Naive thymus-derived CD8-positive, alpha-beta T cell (primary cell): ENCODE data around the gene DUSP14. TPM values are rescaled to one million over a fixed set of nuclear protein-coding genes. Genes with fewer than 3 reads are reported as not detected.

Experiments used
- ATAC-seq, 2 donors: fragments of 150-1000 bp; cut with Tn5 transposase in 1 of 2; sonication (Bioruptor Pico), chemical (Tn5 transposase) in 1 of 2; 1 replicate in 1 of 2; 2 replicates in 1 of 2; pipeline ENCODE4 v1.10.0; 2021; ENCODE audit warnings: mild to moderate bottlenecking in 2 of 2, moderate library complexity in 2 of 2
- POLR2A ChIA-PET: fragments of 350-600 bp; sonication (Branson Sonifier 250); formaldehyde crosslinking; loops from one replicate; lab custom pipeline; 2021; ENCODE audit warnings: antibody characterized with exemption; lab: Charles Lee
- DNase-seq, 10 donors: peaks; one replicate each; pipeline versions ENCODE4 v3.0.0 to v3.0.0-alpha.2; 2020 to 2022
- H3K27ac Mint-ChIP-seq, 10 donors: one replicate each; pipeline ENCODE4 v1.8.0; 2020 to 2022; ENCODE audit warnings: mild to moderate bottlenecking in 10 of 10, mixed read lengths in 10 of 10, moderate library complexity in 4 of 10, inconsistent platforms in 1 of 10
- H3K27me3 Mint-ChIP-seq, 5 donors: one replicate each; pipeline ENCODE4 v1.8.0; 2021 to 2022; ENCODE audit warnings: mixed read lengths in 5 of 5
- H3K36me3 Mint-ChIP-seq, 3 donors: one replicate each; pipeline ENCODE4 v1.8.0; 2020 to 2022; ENCODE audit warnings: mixed read lengths in 3 of 3, mild to moderate bottlenecking in 2 of 3, inconsistent platforms in 1 of 3
- H3K4me1 Mint-ChIP-seq, 4 donors: one replicate each; pipeline ENCODE4 v1.8.0; 2021 to 2022; ENCODE audit warnings: mixed read lengths in 4 of 4
- H3K4me3 Mint-ChIP-seq, 10 donors: one replicate each; pipeline ENCODE4 v1.8.0; 2020 to 2022; ENCODE audit warnings: mild to moderate bottlenecking in 10 of 10, mixed read lengths in 10 of 10, moderate library complexity in 6 of 10, inconsistent platforms in 1 of 10
- H3K9me3 Mint-ChIP-seq, 9 donors: one replicate each; pipeline ENCODE4 v1.8.0; 2020 to 2022; ENCODE audit warnings: mixed read lengths in 9 of 9, mild to moderate bottlenecking in 3 of 9, inconsistent platforms in 1 of 9, moderate library complexity in 1 of 9
- polyA plus RNA-seq, 3 donors: library from polyadenylated mRNA; unstranded; fragments of 300-500 nt; fragmentation: Illumina TruSeq; gene quantifications; one replicate each; pipeline ENCODE4 v1.2.3, GENCODE V29; 2021
- total RNA-seq, 8 experiments: library from RNA in 2 of 8; stranded (reverse) in 2 of 8; gene quantifications; one replicate each; pipeline ENCODE4 v1.2.3 and lab custom pipeline; 2021 to 2026

Gene DUSP14
- total and polyA plus RNA-seq, 5 experiments from 2014 or later: 6.8 to 17.4 (median 13.8) TPM

- Mint-ChIP-seq H3K9me3 (no peaks in the 10 kb centered on the region), H3K27ac (peak overlapping the region; percentile 78 to 97 (median 93)), H3K4me3 (peak overlapping the region; percentile 87 to 97 (median 92)), H3K27me3 (no peaks in the 10 kb centered on the region), H3K36me3 (no peaks in the 10 kb centered on the region), H3K4me1 (peaks cover 9 to 41% (median 29%) of the 10 kb centered on the region in 4 donors)
- POLR2A ChIA-PET: interaction anchor here (1.0 to 1.7 kb wide), 4 partner anchors 9 to 943 kb away, joined by 3 to 8 read pairs (median 6); partner anchors contain the start of gene GGNBP2
- ATAC-seq: peak; percentile 7 to 31
- DNase-seq: peak in 8 of 10 donors; percentile 25 to 69 (median 42)
Observed at GRCh38 chr17:37488607-37489196, 989 bp upstream of the DUSP14 start.

- POLR2A ChIA-PET: interaction anchor here (0.6 to 1.7 kb wide), 4 partner anchors 13 to 945 kb away, joined by 3 to 7 read pairs (median 4); partner anchors contain the start of genes GGNBP2 and SYNRG
- peak overlapping the region; percentile 26 to 97 (median 94) for H3K27ac Mint-ChIP-seq
- H3K9me3 Mint-ChIP-seq: no peaks in the 10 kb centered on the region
- no peaks in the 10 kb centered on the region for H3K36me3 Mint-ChIP-seq
- DNase-seq: peak; percentile 63 to 85 (median 78)
- H3K27me3 Mint-ChIP-seq: no peaks in the 10 kb centered on the region
- ATAC-seq: peak; percentile 71 to 78
- H3K4me1 Mint-ChIP-seq: peaks cover 13 to 41% (median 29%) of the 10 kb centered on the region in 4 donors
- H3K4me3 Mint-ChIP-seq: peak overlapping the region; percentile 87 to 98 (median 96)
Observed at GRCh38 chr17:37490022-37490587, 414 bp downstream of the DUSP14 start.

- Mint-ChIP-seq H3K27ac (peak overlapping the region; percentile 26 to 97 (median 94)), H3K27me3 (no peaks in the 10 kb centered on the region), H3K36me3 (no peaks in the 10 kb centered on the region), H3K4me3 (peak overlapping the region; percentile 87 to 98 (median 96)), H3K4me1 (peaks cover 13 to 41% (median 29%) of the 10 kb centered on the region in 4 donors), H3K9me3 (no peaks in the 10 kb centered on the region)
- POLR2A ChIA-PET: interaction anchor here (0.5 kb wide), 2 partner anchors 13 to 18 kb away, joined by 4 to 6 read pairs; no protein-coding TSS in a partner anchor
- DNase-seq (no peak), ATAC-seq (no peak)
Observed at GRCh38 chr17:37490638-37491614, 1.2 kb downstream of the DUSP14 start.

GRCh38 chr17:37492167-37492566 lies 2.5 kb downstream of the DUSP14 start:
- Mint-ChIP-seq H3K27ac (no peak overlapping the region), H3K4me1 (peaks cover 13 to 41% (median 29%) of the 10 kb centered on the region in 4 donors), H3K4me3 (no peak overlapping the region), H3K9me3 (no peaks in the 10 kb centered on the region), H3K36me3 (no peaks in the 10 kb centered on the region), H3K27me3 (no peaks in the 10 kb centered on the region)
- DNase-seq (no peak), ATAC-seq (no peak)
- POLR2A ChIA-PET: no interaction called here

- ATAC-seq (no peak), DNase-seq (no peak)
- no peaks in the 10 kb centered on the region for H3K36me3 Mint-ChIP-seq
- H3K27me3 Mint-ChIP-seq: no peaks in the 10 kb centered on the region
- H3K4me1 Mint-ChIP-seq: peaks cover 13 to 33% (median 23%) of the 10 kb centered on the region in 4 donors
- H3K4me3 Mint-ChIP-seq: no peak overlapping the region
- H3K27ac Mint-ChIP-seq: no peak overlapping the region
- POLR2A ChIA-PET: interaction anchor here (0.8 kb wide), 1 partner anchor 18 kb away, joined by 3 read pairs; no protein-coding TSS in a partner anchor
- no peaks in the 10 kb centered on the region for H3K9me3 Mint-ChIP-seq
Observed at GRCh38 chr17:37493249-37494027, 3.7 kb downstream of the DUSP14 start.

- H3K27me3 Mint-ChIP-seq: no peaks in the 10 kb centered on the region
- ATAC-seq: no peak
Observed at GRCh38 chr17:37494401-37494831, 4.7 kb downstream of the DUSP14 start.

GRCh38 chr17:37494971-37495370 lies 5.3 kb downstream of the DUSP14 start:
- Mint-ChIP-seq H3K27ac (no peak overlapping the region), H3K27me3 (no peaks in the 10 kb centered on the region), H3K4me3 (no peak overlapping the region), H3K9me3 (no peaks in the 10 kb centered on the region), H3K4me1 (peaks cover 13 to 27% (median 19%) of the 10 kb centered on the region in 4 donors), H3K36me3 (no peaks in the 10 kb centered on the region)
- POLR2A ChIA-PET: no interaction called here
- ATAC-seq (no peak), DNase-seq (no peak)

More at GRCh38 chr17:37494401-37494831, 4.7 kb downstream of the DUSP14 start:
- peak overlapping the region in 1 of 10 donors; percentile 1 for H3K4me3 Mint-ChIP-seq
- POLR2A ChIA-PET: no interaction called here
- no peak for DNase-seq
- H3K4me1 Mint-ChIP-seq: peaks cover 13 to 27% (median 19%) of the 10 kb centered on the region in 4 donors
- H3K27ac Mint-ChIP-seq: no peak overlapping the region
- H3K9me3 Mint-ChIP-seq: no peaks in the 10 kb centered on the region
- H3K36me3 Mint-ChIP-seq: no peaks in the 10 kb centered on the region

- H3K36me3 Mint-ChIP-seq: no peaks in the 10 kb centered on the region
- no peak for DNase-seq
- H3K27ac Mint-ChIP-seq: no peak overlapping the region
- no peaks in the 10 kb centered on the region for H3K9me3 Mint-ChIP-seq
- H3K27me3 Mint-ChIP-seq: no peaks in the 10 kb centered on the region
- ATAC-seq: no peak
- peaks cover 0 to 14% (median 0%) of the 10 kb centered on the region in 4 donors for H3K4me1 Mint-ChIP-seq
- POLR2A ChIA-PET: no interaction called here
- no peak overlapping the region for H3K4me3 Mint-ChIP-seq
Observed at GRCh38 chr17:37500378-37500777, 10.7 kb downstream of the DUSP14 start.

- H3K9me3 Mint-ChIP-seq: no peaks in the 10 kb centered on the region
- no peaks in the 10 kb centered on the region for H3K36me3 Mint-ChIP-seq
- H3K4me1 Mint-ChIP-seq: peaks cover 0 to 24% (median 4%) of the 10 kb centered on the region in 4 donors
- H3K4me3 Mint-ChIP-seq: no peak overlapping the region
- POLR2A ChIA-PET: no interaction called here
- DNase-seq (no peak), ATAC-seq (no peak)
- H3K27me3 Mint-ChIP-seq: no peaks in the 10 kb centered on the region
- peak overlapping the region in 1 of 10 donors; percentile 11 for H3K27ac Mint-ChIP-seq
Observed at GRCh38 chr17:37502009-37502936, 12.6 kb downstream of the DUSP14 start.

- POLR2A ChIA-PET: no interaction called here
- Mint-ChIP-seq H3K9me3 (no peaks in the 10 kb centered on the region), H3K4me3 (no peak overlapping the region), H3K4me1 (peaks cover 0 to 24% (median 4%) of the 10 kb centered on the region in 4 donors), H3K27ac (peak overlapping the region in 2 of 10 donors; percentile 37 to 77), H3K27me3 (no peaks in the 10 kb centered on the region), H3K36me3 (no peaks in the 10 kb centered on the region)
- ATAC-seq (no peak), DNase-seq (no peak)
Observed at GRCh38 chr17:37503148-37503547, 13.5 kb downstream of the DUSP14 start.

GRCh38 chr17:37505333-37505732 lies 15.6 kb downstream of the DUSP14 start:
- POLR2A ChIA-PET: no interaction called here
- Mint-ChIP-seq H3K9me3 (no peaks in the 10 kb centered on the region), H3K4me1 (peaks cover 6 to 32% (median 10%) of the 10 kb centered on the region in 4 donors), H3K27me3 (no peaks in the 10 kb centered on the region), H3K27ac (no peak overlapping the region), H3K4me3 (no peak overlapping the region), H3K36me3 (no peaks in the 10 kb centered on the region)
- ATAC-seq (no peak), DNase-seq (no peak)
